Thoracic aorta (tissue), 2 donors: Measurements from ENCODE around the gene TCF15. TPM values are rescaled to one million over a fixed set of nuclear protein-coding genes. Genes with fewer than 3 reads are reported as not detected.

ENCODE experiments used
- ATAC-seq: fragments of 150-250 bp; one replicate; pipeline ENCODE4 v1.8.0; 2017; ENCODE audit warnings: low read depth; ENCODE audit not compliant: insufficient number of reproducible peaks, low FRiP score
- DNase-seq: peaks from one replicate; pipeline ENCODE4 v3.0.0-alpha.2; 2020; ENCODE audit warnings: low spot score
- H3K27ac ChIP-seq, 2 donors: fragments of 200-600 bp; sonication (generic); 1 replicate in 1 of 2; 2 replicates in 1 of 2; pipeline ENCODE4 v1.5.1; 2016; ENCODE audit warnings: mild to moderate bottlenecking in 2 of 2, moderate library complexity in 2 of 2
- H3K27me3 ChIP-seq: fragments of 200-600 bp; sonication (generic); replicated peaks from 2 replicates; pipeline ENCODE4 v1.6.0; 2016; ENCODE audit warnings: mild to moderate bottlenecking; ENCODE audit not compliant: insufficient read depth
- H3K36me3 ChIP-seq: fragments of 200-600 bp; sonication (generic); one replicate; pipeline ENCODE4 v1.5.1; 2016
- H3K4me1 ChIP-seq, 2 donors: fragments of 200-600 bp; sonication (generic); 1 replicate in 1 of 2; 2 replicates in 1 of 2; pipeline versions ENCODE4 v1.5.1 to v1.6.0; 2016; ENCODE audit warnings: low read depth in 2 of 2, mild to moderate bottlenecking in 1 of 2; ENCODE audit not compliant: control insufficient read depth in 1 of 2
- H3K4me3 ChIP-seq: fragments of 200-600 bp; sonication (generic); 2 replicates; pipeline ENCODE4 v1.5.1; 2016; ENCODE audit warnings: mild to moderate bottlenecking
- H3K9me3 ChIP-seq: fragments of 200-600 bp; sonication (generic); 2 replicates; pipeline ENCODE4 v1.5.1; 2016
- total RNA-seq, 2 donors: library from RNA; depleted of rRNA; stranded (reverse); fragments of >200 nt; gene quantifications; one replicate each; pipeline versions ENCODE4 v1.1.0 to v1.2.3, GENCODE V29; 2016
- TF ChIP-seq, protein P1 (sequence below): fragments of 200-600 bp; sonication (generic); IDR thresholded peaks from one replicate; pipeline ENCODE4 v1.5.1; 2019; ENCODE audit warnings: antibody characterized with exemption

The TCF15 gene
- total RNA-seq, 2 donors from 2014 or later = not detected

DNA sequence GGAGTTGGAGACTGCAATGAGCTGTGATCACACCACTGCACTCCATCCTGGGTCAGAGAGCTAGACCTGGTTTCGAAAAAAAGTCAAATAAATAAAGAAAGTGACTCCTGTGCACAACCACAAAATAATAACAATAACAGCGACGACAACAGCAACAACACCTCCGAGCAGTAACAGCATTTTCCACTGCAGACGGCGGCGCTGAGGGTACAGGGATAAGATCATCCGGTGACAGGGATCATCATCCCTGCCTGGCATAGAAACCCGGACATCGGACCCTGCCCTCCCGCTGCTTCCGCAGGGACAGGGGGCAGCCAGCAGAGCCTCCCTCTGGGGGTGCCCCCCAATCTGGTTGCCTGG lies 31.4 kb upstream of the TCF15 start:
- no peaks in the 10 kb centered on the region for H3K36me3 ChIP-seq
- H3K4me3 ChIP-seq = no peak overlapping the region
- H3K4me1 ChIP-seq = peaks cover 0 to 4% of the 10 kb centered on the region in 2 donors
- TF ChIP-seq, protein P1, sequence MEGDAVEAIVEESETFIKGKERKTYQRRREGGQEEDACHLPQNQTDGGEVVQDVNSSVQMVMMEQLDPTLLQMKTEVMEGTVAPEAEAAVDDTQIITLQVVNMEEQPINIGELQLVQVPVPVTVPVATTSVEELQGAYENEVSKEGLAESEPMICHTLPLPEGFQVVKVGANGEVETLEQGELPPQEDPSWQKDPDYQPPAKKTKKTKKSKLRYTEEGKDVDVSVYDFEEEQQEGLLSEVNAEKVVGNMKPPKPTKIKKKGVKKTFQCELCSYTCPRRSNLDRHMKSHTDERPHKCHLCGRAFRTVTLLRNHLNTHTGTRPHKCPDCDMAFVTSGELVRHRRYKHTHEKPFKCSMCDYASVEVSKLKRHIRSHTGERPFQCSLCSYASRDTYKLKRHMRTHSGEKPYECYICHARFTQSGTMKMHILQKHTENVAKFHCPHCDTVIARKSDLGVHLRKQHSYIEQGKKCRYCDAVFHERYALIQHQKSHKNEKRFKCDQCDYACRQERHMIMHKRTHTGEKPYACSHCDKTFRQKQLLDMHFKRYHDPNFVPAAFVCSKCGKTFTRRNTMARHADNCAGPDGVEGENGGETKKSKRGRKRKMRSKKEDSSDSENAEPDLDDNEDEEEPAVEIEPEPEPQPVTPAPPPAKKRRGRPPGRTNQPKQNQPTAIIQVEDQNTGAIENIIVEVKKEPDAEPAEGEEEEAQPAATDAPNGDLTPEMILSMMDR = no peak
- no peaks in the 10 kb centered on the region for H3K27me3 ChIP-seq
- no peak overlapping the region for H3K27ac ChIP-seq
- DNase-seq (no peak), ATAC-seq (no peak)
- no peaks in the 10 kb centered on the region for H3K9me3 ChIP-seq

DNA sequence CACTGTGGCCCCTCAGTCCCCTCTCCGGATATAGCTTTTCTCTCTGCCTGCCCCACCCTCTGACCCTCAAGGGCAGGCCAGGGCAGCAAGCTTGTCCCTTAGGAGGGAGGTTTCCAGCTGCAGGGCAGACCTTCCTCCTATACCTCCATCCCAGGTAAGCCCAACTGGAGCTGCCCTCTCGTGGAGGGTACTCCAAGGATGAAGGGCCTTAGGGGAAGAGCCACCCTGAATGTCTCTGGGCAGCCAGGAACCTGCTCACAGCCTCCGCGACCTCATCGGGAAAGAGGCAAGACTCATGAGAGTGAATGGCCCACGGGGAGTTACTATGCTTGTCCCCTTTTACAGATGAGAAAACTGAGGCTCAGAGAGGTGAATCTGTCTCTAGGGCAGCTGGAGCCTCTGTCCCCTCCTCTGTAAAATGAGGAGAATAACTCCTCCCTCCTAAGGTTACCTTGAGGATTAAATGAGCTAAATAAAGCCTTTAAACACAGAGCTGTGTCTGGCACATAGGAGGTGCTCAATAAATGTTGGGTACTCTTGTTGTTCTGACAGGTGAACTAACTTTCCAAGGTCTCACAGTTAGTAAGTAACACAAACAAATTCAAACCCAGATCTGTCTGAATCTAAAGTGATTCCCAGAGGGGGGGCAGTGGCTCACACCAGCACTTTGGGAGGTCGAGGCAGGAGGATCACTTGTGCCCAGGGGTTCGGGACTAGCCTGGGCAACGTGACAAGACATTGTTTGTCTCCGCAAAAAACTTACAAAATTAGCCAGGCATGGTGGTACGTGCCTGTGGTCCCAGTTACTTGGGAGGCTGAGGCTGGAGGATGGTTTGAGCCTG lies 30.8 kb upstream of the TCF15 start:
- H3K4me3 ChIP-seq = no peak overlapping the region
- no peaks in the 10 kb centered on the region for H3K27me3 ChIP-seq
- H3K27ac ChIP-seq = no peak overlapping the region
- ATAC-seq (no peak), DNase-seq (no peak)
- TF ChIP-seq, protein P1 = no peak
- H3K4me1 ChIP-seq = peaks cover 0 to 4% of the 10 kb centered on the region in 2 donors
- no peaks in the 10 kb centered on the region for H3K36me3 ChIP-seq
- no peaks in the 10 kb centered on the region for H3K9me3 ChIP-seq

DNA sequence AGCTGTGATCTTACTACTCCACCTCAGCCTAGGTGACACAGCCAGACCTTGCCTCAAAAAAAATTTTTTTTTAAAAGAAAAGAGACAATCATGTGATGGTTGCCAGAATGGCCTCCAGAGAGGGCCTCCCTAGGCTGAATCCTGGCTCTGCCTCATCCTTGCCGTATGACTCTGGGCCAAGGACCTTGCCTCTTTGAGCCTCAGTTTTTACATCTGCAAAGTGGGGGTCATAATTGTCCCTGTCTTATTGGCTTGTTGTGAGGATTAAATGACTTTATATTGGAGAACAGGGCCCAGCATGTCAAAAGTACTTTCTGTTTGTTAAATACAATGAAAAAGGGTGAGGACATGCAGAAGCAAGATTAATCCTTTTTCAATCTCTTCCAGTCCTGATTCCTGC lies 28.5 kb upstream of the TCF15 start:
- Histone ChIP-seq H3K27ac (no peak overlapping the region), H3K27me3 (no peaks in the 10 kb centered on the region), H3K36me3 (no peaks in the 10 kb centered on the region), H3K9me3 (no peaks in the 10 kb centered on the region), H3K4me3 (no peak overlapping the region), H3K4me1 (peaks cover 0 to 4% of the 10 kb centered on the region in 2 donors)
- TF ChIP-seq, protein P1 = no peak
- DNase-seq (no peak), ATAC-seq (no peak)

DNA sequence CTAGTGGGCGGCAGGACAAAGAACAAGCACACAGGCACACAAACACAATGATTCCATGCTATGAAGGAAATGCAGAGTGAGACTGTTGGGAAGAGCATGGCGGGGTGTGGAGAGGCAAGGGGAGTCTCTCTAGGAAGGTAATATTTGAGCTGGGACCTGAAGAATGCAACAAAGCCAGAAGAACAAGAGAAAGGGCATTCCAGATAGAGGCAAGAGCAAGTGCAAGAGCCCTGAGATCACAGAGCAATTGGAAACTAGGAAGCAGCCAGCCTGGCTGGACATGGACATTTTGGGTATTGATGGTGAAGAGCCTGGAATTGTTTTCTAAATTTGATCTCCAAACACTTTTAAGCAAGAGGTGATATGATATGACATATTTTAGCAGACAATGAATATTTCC lies 27.4 kb upstream of the TCF15 start:
- ATAC-seq (no peak), DNase-seq (no peak)
- TF ChIP-seq, protein P1 = no peak
- no peak overlapping the region for H3K4me3 ChIP-seq
- H3K27me3 ChIP-seq = no peaks in the 10 kb centered on the region
- no peak overlapping the region for H3K27ac ChIP-seq
- no peaks in the 10 kb centered on the region for H3K9me3 ChIP-seq
- H3K36me3 ChIP-seq = no peaks in the 10 kb centered on the region
- H3K4me1 ChIP-seq = peaks cover 0 to 3% of the 10 kb centered on the region in 2 donors

DNA sequence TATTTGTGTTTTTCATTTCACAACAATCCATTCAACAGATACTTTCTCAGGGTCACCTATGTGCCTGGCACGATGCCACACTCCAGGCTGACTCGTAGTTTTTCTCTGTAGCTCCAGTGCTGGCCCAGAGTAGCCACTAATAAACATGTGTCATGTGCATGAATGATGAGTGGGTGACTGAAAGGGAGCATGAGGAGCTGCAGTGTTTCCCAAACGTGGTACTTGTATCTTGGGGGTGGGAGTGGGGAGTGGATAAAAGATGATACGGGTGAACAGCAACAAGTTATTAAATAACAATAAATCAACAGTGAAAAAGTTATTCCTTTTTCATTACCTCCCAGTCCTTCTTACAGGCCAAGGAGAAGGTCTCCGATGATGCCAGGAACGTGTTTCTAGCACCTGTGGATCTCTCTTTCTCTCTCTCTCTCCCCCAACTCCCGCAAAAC lies 25.8 kb upstream of the TCF15 start:
- Histone ChIP-seq H3K4me1 (no peaks in the 10 kb centered on the region), H3K36me3 (no peaks in the 10 kb centered on the region), H3K4me3 (no peak overlapping the region), H3K27me3 (no peaks in the 10 kb centered on the region), H3K27ac (no peak overlapping the region), H3K9me3 (no peaks in the 10 kb centered on the region)
- ATAC-seq = no peak
- no peak for DNase-seq
- TF ChIP-seq, protein P1 = no peak
